KOPT-K1 (cell line): ENCODE measurements around the gene PSME3IP1.
A peak's percentile ranks its signal among the peaks of the same experiment; 100 is the strongest.

Experiments
- H3K27ac ChIP-seq: fragments of 200-600 bp; sonication (generic); 2 replicates; pipeline ENCODE4 v1.5.1; 2016; ENCODE audit warnings: antibody characterized with exemption, mild to moderate bottlenecking, low read depth, low read length; ENCODE audit not compliant: poor library complexity, severe bottlenecking
- H3K36me3 ChIP-seq: fragments of 200-600 bp; sonication (generic); 2 replicates; pipeline ENCODE4 v1.5.1; 2017; ENCODE audit warnings: antibody characterized with exemption, mild to moderate bottlenecking, low read length, moderate library complexity; ENCODE audit not compliant: insufficient read depth
- H3K9me3 ChIP-seq: fragments of 200-600 bp; sonication (generic); 2 replicates; pipeline ENCODE4 v1.5.1; 2017; ENCODE audit warnings: antibody characterized with exemption, low read length, mild to moderate bottlenecking; ENCODE audit not compliant: insufficient read depth, poor library complexity, severe bottlenecking

Gene PSME3IP1

DNA sequence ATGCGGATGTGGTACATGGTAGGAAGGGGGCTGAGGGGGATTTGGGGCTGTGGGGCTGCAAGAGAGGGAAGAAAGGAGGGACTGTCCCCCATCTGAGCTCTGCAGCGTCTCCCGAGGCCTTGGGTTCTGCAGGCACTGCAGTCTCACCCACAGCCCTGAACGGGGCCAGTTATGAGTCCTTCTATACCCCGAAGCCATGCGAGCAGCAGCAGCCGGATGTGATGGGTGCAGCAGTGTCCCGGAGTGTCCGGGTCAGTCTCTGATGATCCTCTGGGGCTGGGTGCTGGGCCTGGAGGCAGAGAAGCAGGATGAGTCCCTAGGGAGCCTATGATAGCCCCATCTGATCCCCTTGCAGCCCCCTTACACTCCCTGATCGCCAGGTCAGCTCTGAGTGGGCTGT lies 52.0 kb downstream of the PSME3IP1 start:
- no peaks in the 10 kb centered on the region for H3K36me3 ChIP-seq
- H3K27ac ChIP-seq = peak overlapping the region; percentile 51
- H3K9me3 ChIP-seq = no peaks in the 10 kb centered on the region

DNA sequence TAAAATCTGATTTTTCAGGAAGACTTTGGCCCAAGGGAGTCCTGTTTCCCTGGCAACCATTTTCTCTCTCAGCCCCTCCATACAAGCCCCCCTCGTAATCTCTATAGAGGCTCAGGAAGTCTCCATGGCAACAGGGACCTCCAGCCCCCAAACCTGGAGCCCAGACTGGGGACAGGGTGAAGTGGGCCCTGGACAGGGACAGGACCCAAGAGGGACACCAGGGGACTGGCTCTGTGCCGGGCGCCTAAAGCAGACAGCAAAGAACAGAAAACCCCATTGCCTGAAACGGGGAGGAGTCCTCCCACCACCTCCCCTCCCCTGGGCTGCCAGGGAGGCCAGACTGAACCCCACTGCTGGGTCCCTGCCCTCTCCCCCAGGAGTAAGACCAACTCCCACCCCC lies 52.8 kb downstream of the PSME3IP1 start:
- Histone ChIP-seq H3K9me3 (no peaks in the 10 kb centered on the region), H3K27ac (no peak overlapping the region)

DNA sequence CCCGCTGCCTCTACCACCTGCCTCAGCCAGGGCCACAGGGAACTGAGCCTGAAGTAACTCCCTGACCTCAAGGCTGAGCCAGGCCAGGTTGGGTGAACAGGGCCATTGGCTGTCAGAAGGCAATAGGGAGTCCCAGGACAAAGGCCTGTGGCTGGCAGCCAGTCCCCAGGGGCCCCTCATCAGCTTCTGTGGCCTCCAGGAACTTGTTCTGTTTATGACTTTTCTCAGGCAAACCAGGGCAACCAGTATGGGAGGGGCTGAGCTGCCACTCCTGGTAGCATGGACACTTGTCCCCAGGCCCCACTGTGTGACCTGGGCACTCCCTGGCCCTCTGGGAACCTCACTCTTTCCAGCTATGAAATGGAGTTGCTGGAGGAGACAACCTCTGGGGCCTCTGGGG lies 53.4 kb downstream of the PSME3IP1 start:
- Histone ChIP-seq H3K9me3 (no peaks in the 10 kb centered on the region), H3K36me3 (no peaks in the 10 kb centered on the region), H3K27ac (no peak overlapping the region)

More for the DNA sequence above, 52.8 kb downstream of the PSME3IP1 start:
- no peaks in the 10 kb centered on the region for H3K36me3 ChIP-seq

GRCh38 chr16:57131351-57131970 lies 54.4 kb downstream of the PSME3IP1 start:
- Histone ChIP-seq H3K36me3 (no peaks in the 10 kb centered on the region), H3K9me3 (no peaks in the 10 kb centered on the region), H3K27ac (no peak overlapping the region)

- Histone ChIP-seq H3K9me3 (no peaks in the 10 kb centered on the region), H3K27ac (no peak overlapping the region), H3K36me3 (no peaks in the 10 kb centered on the region)
These were observed 54.9 kb downstream of the PSME3IP1 start for GRCh38 chr16:57130950-57131321.

DNA sequence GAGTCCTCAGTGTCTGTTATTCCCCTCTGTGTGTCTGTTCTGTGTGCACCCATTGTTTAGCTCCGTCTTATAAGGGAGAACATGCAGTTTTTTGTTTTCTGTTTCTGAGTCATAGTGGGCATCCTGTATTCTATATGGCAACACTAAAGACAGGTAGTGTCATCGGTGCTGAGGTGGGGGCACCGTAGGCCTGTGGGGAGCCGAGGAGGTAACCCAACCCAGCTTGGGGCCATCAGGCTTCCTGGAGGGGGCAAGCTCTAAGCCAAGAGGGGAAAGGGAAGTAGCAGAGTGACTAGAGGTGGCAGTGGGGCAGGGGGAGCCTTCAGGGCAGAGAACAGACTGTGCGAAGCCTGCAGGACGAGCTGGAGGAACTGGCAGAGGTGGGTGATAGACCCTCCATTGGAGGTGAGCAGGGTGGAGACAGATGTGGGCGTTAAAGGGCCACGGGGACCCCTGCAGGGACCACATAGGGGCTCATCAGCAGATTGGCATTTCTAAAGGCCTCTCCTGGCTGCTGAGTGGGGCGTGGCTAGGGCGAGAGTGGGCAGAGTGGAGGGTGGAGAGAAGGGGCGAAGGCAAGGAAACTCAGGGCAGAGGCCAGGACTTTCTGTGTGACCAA lies 57.0 kb downstream of the PSME3IP1 start:
- no peaks in the 10 kb centered on the region for H3K9me3 ChIP-seq
- no peaks in the 10 kb centered on the region for H3K36me3 ChIP-seq
- peak overlapping the region; percentile 42 for H3K27ac ChIP-seq

- Histone ChIP-seq H3K9me3 (no peaks in the 10 kb centered on the region), H3K27ac (no peak overlapping the region), H3K36me3 (no peaks in the 10 kb centered on the region)
These were observed 58.0 kb downstream of the PSME3IP1 start for GRCh38 chr16:57127836-57128235.

- Histone ChIP-seq H3K27ac (no peak overlapping the region), H3K9me3 (no peaks in the 10 kb centered on the region), H3K36me3 (no peaks in the 10 kb centered on the region)
These were observed 58.6 kb downstream of the PSME3IP1 start for GRCh38 chr16:57127037-57127763.

- no peak overlapping the region for H3K27ac ChIP-seq
- H3K36me3 ChIP-seq = no peaks in the 10 kb centered on the region
- no peaks in the 10 kb centered on the region for H3K9me3 ChIP-seq
These were observed 59.4 kb downstream of the PSME3IP1 start for GRCh38 chr16:57126411-57126810.

DNA sequence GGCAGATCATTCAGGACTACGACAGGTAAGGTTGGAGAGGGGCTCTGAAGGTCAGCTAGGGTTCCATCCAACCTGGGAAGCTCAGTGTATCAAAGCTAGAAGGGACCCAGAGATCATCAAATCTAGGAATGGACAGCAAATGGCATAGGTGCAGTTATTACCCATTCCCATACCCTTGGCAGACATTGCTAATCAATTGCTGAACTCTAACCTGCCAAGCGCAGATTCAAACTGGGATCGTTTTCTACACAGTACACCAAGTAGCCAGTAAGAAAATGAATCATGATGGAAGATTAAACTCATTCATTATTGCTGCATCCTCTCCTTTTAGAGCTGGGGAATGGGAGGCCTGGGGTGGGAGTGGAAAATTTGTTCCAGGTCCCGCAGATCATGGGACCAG lies 59.9 kb downstream of the PSME3IP1 start:
- no peak overlapping the region for H3K27ac ChIP-seq
- no peaks in the 10 kb centered on the region for H3K36me3 ChIP-seq
- H3K9me3 ChIP-seq = no peaks in the 10 kb centered on the region

- H3K36me3 ChIP-seq = no peaks in the 10 kb centered on the region
- no peaks in the 10 kb centered on the region for H3K9me3 ChIP-seq
- H3K27ac ChIP-seq = no peak overlapping the region
These were observed 60.5 kb downstream of the PSME3IP1 start for GRCh38 chr16:57125376-57125775.

- Histone ChIP-seq H3K27ac (peak overlapping the region; percentile 48), H3K36me3 (no peaks in the 10 kb centered on the region), H3K9me3 (no peaks in the 10 kb centered on the region)
These were observed 61.7 kb downstream of the PSME3IP1 start for GRCh38 chr16:57123974-57124674.

DNA sequence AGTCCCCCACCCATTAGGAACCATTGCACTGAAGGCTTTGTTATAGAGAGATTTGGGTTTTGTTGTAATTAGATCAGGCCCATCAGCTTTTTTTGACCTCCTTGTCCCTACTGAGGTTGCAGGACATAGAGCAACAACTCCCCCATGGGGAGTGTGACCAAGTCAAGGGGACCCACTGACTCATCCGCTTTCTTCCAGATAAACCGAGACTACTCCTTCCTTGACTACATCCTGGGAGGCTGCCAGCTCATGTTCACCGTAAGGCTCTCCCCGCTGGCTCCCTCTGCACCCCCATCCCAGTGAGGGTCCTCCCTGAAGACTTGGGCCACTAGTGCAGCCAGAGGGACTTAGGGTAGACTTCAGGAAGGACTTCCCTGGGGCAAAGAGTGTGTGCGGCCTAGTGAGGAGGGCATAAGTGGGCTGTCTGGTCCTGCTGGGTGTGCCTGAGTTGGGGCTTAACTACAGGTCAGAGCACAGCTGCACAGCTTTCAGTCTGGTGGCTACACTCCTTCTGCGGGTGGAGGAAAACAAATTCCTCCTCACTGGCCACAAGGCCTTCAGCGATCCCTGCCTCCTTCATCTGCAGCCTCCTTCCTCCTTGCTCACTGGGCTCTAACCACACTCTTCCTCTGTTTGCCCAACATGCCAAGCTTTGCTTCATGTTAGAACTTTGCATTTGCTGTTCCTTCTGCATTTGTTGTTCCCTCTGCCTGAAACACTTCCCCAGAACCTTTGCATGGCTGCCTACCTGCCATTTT lies 62.4 kb downstream of the PSME3IP1 start:
- Histone ChIP-seq H3K36me3 (no peaks in the 10 kb centered on the region), H3K9me3 (no peaks in the 10 kb centered on the region), H3K27ac (peak overlapping the region; percentile 48)

DNA sequence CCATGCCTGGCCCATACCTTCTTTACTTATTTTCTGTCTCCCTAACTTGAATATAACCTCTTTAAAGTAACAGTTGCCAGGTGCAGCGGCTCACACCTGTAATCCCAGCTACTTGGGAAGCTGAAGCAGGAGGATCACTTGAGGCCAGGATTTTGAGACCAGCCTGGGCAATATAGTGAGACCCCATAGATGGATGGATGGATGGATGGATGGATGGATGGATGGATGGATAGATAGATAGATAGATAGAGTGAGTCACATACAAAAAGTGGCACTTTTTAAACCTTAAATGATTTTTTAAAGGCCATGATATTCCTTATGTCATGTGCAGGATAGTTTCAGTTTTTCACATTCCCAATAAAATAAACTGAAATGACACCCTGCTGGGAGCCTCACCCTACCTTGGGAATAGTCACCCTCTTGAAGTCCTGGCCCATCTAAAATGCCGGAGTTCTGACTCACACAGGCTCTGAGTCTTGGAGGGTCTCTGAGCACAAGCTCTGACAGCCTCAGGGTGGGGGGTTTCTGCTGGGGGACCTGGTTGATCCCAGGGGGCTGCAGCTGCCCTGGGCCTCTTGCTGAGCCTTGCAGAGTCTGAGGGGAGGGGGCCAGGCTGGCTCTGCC lies 67.3 kb downstream of the PSME3IP1 start:
- Histone ChIP-seq H3K36me3 (no peaks in the 10 kb centered on the region), H3K27ac (no peak overlapping the region), H3K9me3 (no peaks in the 10 kb centered on the region)
